H1 (cell line): Measurements from ENCODE around the gene COPS9. TPM values are rescaled to one million over a fixed set of nuclear protein-coding genes. Genes with fewer than 3 reads are reported as not detected.

Source experiments
- EP300 ChIP-seq, 2 experiments: IDR thresholded peaks; 1 replicate in 1 of 2; 2 replicates in 1 of 2; pipeline ENCODE4 v1.6.1; 2011 to 2012; ENCODE audit warnings: low read depth in 2 of 2, low read length in 2 of 2, mild to moderate bottlenecking in 2 of 2, borderline replicate concordance in 1 of 2, inconsistent platforms in 1 of 2, moderate library complexity in 1 of 2
- USF2 ChIP-seq: IDR thresholded peaks from 2 replicates; pipeline ENCODE4 v1.6.1; 2011; ENCODE audit warnings: low read length, improper control_type of control experiment
- polyA plus RNA-seq, 7 experiments: library from polyadenylated mRNA; depleted of rRNA in 3 of 7; stranded (reverse) in 5 of 7; unstranded in 2 of 7; fragments of >200 nt in 5 of 7; fragments of 200-250 nt in 2 of 7; gene quantifications; 1 replicate in 5 of 7; 2 replicates in 1 of 7; 4 replicates in 1 of 7; pipeline versions ENCODE4 v1.2.1 to v1.2.3, GENCODE V29; 2011 to 2013; ENCODE audit warnings: missing spikeins in 2 of 7, mixed read lengths in 2 of 7
- total RNA-seq: library from RNA; stranded (reverse); fragmentation: NEBNext Ultra II Directional; extraction: Animal tissue kit (Norgen Biotek cat#: 25700); gene quantifications from 2 replicates; pipeline ENCODE4 v1.2.1, GENCODE V29; 2021

Gene COPS9
- total and polyA plus RNA-seq, 2 of the 8 experiments (the other 6 are each of a cell fraction or from before 2014, with no cell fraction given), result 154 to 234 TPM

GRCh38 chr2:240162939-240163714 is 27.0 kb upstream of the COPS9 start (continued):
- TF ChIP-seq USF2 (no peak), EP300 (IDR thresholded peaks at IDR 0.05; ENCODE audit: borderline replicate concordance in 1 of 2, low read depth in 2 of 2, low read length in 2 of 2) (no peak)
